Measurements from ENCODE around the gene OMP. TPM values are rescaled to one million over a fixed set of nuclear protein-coding genes. Genes with fewer than 3 reads are reported as not detected.
"Not testable (repeated sequence)": the region's sequence is repeated elsewhere in the genome, so short reads cannot be mapped to it uniquely, and the experiment has no call there.

OMP gene
- total and polyA plus RNA-seq, 2 donors, result not detected

GRCh38 chr11:77095551-77096490, 6.8 kb upstream of the OMP start:
- Histone ChIP-seq H3K4me3 (ENCODE audit: low read depth, low read length) (no peak overlapping the region), H3K36me3 (ENCODE audit: insufficient read depth) (no peaks in the 10 kb centered on the region), H3K27ac (ENCODE audit: low read depth) (no peak overlapping the region), H3K4me1 (ENCODE audit: insufficient read depth) (no peaks in the 10 kb centered on the region)
- DNase-seq (ENCODE audit: extremely low spot score), result no peak
- 84% methylated on average over 21 of the region's 21 CpGs for whole genome bisulfite sequencing

- Histone ChIP-seq H3K27ac (ENCODE audit: low read depth) (no peak overlapping the region), H3K36me3 (ENCODE audit: insufficient read depth) (no peaks in the 10 kb centered on the region), H3K4me3 (ENCODE audit: low read depth, low read length) (no peak overlapping the region), H3K4me1 (ENCODE audit: insufficient read depth) (no peaks in the 10 kb centered on the region)
- WGBS, result 92% methylated on average over 8 of the region's 8 CpGs
- DNase-seq (ENCODE audit: extremely low spot score), result no peak
Measured at GRCh38 chr11:77096591-77097019, 6.0 kb upstream of the OMP start.

- H3K4me3 ChIP-seq (ENCODE audit: low read depth, low read length); H3K27ac ChIP-seq (ENCODE audit: low read depth); H3K36me3 ChIP-seq (ENCODE audit: insufficient read depth); H3K4me1 ChIP-seq (ENCODE audit: insufficient read depth); DNase-seq (ENCODE audit: extremely low spot score): not testable (repeated sequence)
- WGBS, result 87% methylated on average over 4 of the region's 4 CpGs
Measured at GRCh38 chr11:77097180-77097579, 5.5 kb upstream of the OMP start.

GRCh38 chr11:77100166-77101042, 2.2 kb upstream of the OMP start:
- Histone ChIP-seq H3K27ac (ENCODE audit: low read depth) (no peak overlapping the region), H3K36me3 (ENCODE audit: insufficient read depth) (no peaks in the 10 kb centered on the region), H3K4me3 (ENCODE audit: low read depth, low read length) (no peak overlapping the region), H3K4me1 (ENCODE audit: insufficient read depth) (no peaks in the 10 kb centered on the region)
- 96% methylated on average over 14 of the region's 14 CpGs for WGBS
- no peak for DNase-seq (ENCODE audit: extremely low spot score)

- no peak overlapping the region for H3K4me3 ChIP-seq (ENCODE audit: low read depth, low read length)
- 91% methylated on average over 5 of the region's 5 CpGs for WGBS
- H3K27ac ChIP-seq (ENCODE audit: low read depth), result no peak overlapping the region
- no peak for DNase-seq (ENCODE audit: extremely low spot score)
- H3K4me1 ChIP-seq (ENCODE audit: insufficient read depth), result no peaks in the 10 kb centered on the region
- H3K36me3 ChIP-seq (ENCODE audit: insufficient read depth), result no peaks in the 10 kb centered on the region
Measured at GRCh38 chr11:77101043-77101537, 1.6 kb upstream of the OMP start.

- H3K4me1 ChIP-seq (ENCODE audit: insufficient read depth), result no peaks in the 10 kb centered on the region
- H3K27ac ChIP-seq (ENCODE audit: low read depth), result no peak overlapping the region
- H3K4me3 ChIP-seq (ENCODE audit: low read depth, low read length), result no peak overlapping the region
- DNase-seq (ENCODE audit: extremely low spot score), result no peak
- WGBS, result 83% methylated on average over 2 of the region's 2 CpGs
- no peaks in the 10 kb centered on the region for H3K36me3 ChIP-seq (ENCODE audit: insufficient read depth)
Measured at GRCh38 chr11:77103319-77103718, 679 bp downstream of the OMP start.

- WGBS, result 86% methylated on average over 8 of the region's 8 CpGs
- DNase-seq (ENCODE audit: extremely low spot score), result no peak
- Histone ChIP-seq H3K36me3 (ENCODE audit: insufficient read depth) (no peaks in the 10 kb centered on the region), H3K4me3 (ENCODE audit: low read depth, low read length) (no peak overlapping the region), H3K27ac (ENCODE audit: low read depth) (no peak overlapping the region), H3K4me1 (ENCODE audit: insufficient read depth) (no peaks in the 10 kb centered on the region)
Measured at GRCh38 chr11:77104727-77105126, 2.1 kb downstream of the OMP start.

- 93% methylated on average over 7 of the region's 7 CpGs for WGBS
- no peak for DNase-seq (ENCODE audit: extremely low spot score)
- no peak overlapping the region for H3K27ac ChIP-seq (ENCODE audit: low read depth)
- H3K4me3 ChIP-seq (ENCODE audit: low read depth, low read length), result no peak overlapping the region
- H3K4me1 ChIP-seq (ENCODE audit: insufficient read depth), result no peaks in the 10 kb centered on the region
- H3K36me3 ChIP-seq (ENCODE audit: insufficient read depth), result no peaks in the 10 kb centered on the region
Measured at GRCh38 chr11:77106321-77106720, 3.7 kb downstream of the OMP start.

- Histone ChIP-seq H3K36me3 (ENCODE audit: insufficient read depth) (no peaks in the 10 kb centered on the region), H3K4me1 (ENCODE audit: insufficient read depth) (no peaks in the 10 kb centered on the region), H3K4me3 (ENCODE audit: low read depth, low read length) (no peak overlapping the region), H3K27ac (ENCODE audit: low read depth) (no peak overlapping the region)
- no peak for DNase-seq (ENCODE audit: extremely low spot score)
- 95% methylated on average over 13 of the region's 13 CpGs for WGBS
Measured at GRCh38 chr11:77106759-77107158, 4.1 kb downstream of the OMP start.

GRCh38 chr11:77107950-77108349, 5.3 kb downstream of the OMP start:
- H3K4me1 ChIP-seq (ENCODE audit: insufficient read depth), result no peaks in the 10 kb centered on the region
- DNase-seq (ENCODE audit: extremely low spot score), result no peak
- 32% methylated on average over 3 of the region's 3 CpGs for WGBS
- H3K36me3 ChIP-seq (ENCODE audit: insufficient read depth), result no peaks in the 10 kb centered on the region
- no peak overlapping the region for H3K4me3 ChIP-seq (ENCODE audit: low read depth, low read length)
- H3K27ac ChIP-seq (ENCODE audit: low read depth), result no peak overlapping the region

GRCh38 chr11:77108436-77108835, 5.8 kb downstream of the OMP start:
- H3K36me3 ChIP-seq (ENCODE audit: insufficient read depth), result no peaks in the 10 kb centered on the region
- no peak overlapping the region for H3K4me3 ChIP-seq (ENCODE audit: low read depth, low read length)
- no peak overlapping the region for H3K27ac ChIP-seq (ENCODE audit: low read depth)
- no peak for DNase-seq (ENCODE audit: extremely low spot score)
- WGBS, result 88% methylated on average over 9 of the region's 9 CpGs
- H3K4me1 ChIP-seq (ENCODE audit: insufficient read depth), result no peaks in the 10 kb centered on the region

GRCh38 chr11:77109236-77110019, 6.8 kb downstream of the OMP start:
- whole genome bisulfite sequencing, result 79% methylated on average over 11 of the region's 11 CpGs
- Histone ChIP-seq H3K36me3 (ENCODE audit: insufficient read depth) (no peaks in the 10 kb centered on the region), H3K4me1 (ENCODE audit: insufficient read depth) (no peaks in the 10 kb centered on the region), H3K4me3 (ENCODE audit: low read depth, low read length) (no peak overlapping the region), H3K27ac (ENCODE audit: low read depth) (no peak overlapping the region)
- DNase-seq (ENCODE audit: extremely low spot score), result no peak

GRCh38 chr11:77110836-77111235, 8.2 kb downstream of the OMP start:
- Histone ChIP-seq H3K4me3 (ENCODE audit: low read depth, low read length) (no peak overlapping the region), H3K27ac (ENCODE audit: low read depth) (no peak overlapping the region), H3K36me3 (ENCODE audit: insufficient read depth) (no peaks in the 10 kb centered on the region), H3K4me1 (ENCODE audit: insufficient read depth) (no peaks in the 10 kb centered on the region)
- 88% methylated on average over 6 of the region's 6 CpGs for WGBS
- DNase-seq (ENCODE audit: extremely low spot score), result no peak
